ENCODE measurements around the gene MTERF2. TPM values are rescaled to one million over a fixed set of nuclear protein-coding genes. Genes with fewer than 3 reads are reported as not detected.

Gene MTERF2
- total and polyA plus RNA-seq, 2 of the 13 experiments (the other 11 are each of a cell fraction or from before 2014, with no cell fraction given), result 8.0 to 11.6 TPM

DNA sequence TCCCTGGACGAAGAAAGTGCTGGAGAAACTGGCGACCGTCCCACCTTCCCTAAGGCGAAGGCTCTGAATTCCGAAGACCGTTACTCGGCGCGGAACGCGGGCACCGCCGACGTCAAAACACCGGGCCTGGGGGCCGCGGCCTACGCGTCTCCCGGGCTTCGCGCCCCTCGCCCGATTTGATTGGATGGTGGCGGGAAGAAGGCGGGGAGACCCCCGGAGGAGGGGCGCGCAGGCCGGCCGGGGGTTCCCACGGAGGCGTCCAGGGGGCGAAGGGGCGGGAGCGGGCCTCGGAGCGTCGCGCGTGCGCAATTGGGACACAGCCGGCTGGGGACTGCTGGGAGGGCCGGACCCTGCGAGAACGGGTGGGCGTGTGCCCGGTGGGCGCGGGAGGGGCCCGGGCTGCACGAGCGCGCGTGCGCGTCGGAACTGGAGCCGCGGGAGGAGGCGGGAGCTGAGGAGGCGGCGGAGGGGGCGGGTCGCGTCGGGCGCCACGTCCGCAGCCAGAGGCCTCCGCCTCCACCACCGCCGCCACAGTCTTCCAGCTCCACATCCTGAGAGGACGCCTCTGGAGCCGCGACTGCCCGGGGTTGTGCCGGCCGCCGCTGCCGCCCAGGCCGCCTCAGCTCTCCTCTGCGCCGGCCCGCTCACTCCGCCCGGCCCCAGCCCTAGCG is 31.4 kb downstream of the MTERF2 start, which contains the start of gene TMEM263 (continued):
- peak; percentile 68; the same call in 1 of the 2 replicates for TF ChIP-seq ZNF335 (CRISPR knock-in tag; IDR thresholded peaks at IDR 0.05)
- no peak; the same call in 1 of the 2 replicates for TF ChIP-seq ZSCAN12 (CRISPR knock-in tag; IDR thresholded peaks at IDR 0.05)
- TF ChIP-seq, protein P1, sequence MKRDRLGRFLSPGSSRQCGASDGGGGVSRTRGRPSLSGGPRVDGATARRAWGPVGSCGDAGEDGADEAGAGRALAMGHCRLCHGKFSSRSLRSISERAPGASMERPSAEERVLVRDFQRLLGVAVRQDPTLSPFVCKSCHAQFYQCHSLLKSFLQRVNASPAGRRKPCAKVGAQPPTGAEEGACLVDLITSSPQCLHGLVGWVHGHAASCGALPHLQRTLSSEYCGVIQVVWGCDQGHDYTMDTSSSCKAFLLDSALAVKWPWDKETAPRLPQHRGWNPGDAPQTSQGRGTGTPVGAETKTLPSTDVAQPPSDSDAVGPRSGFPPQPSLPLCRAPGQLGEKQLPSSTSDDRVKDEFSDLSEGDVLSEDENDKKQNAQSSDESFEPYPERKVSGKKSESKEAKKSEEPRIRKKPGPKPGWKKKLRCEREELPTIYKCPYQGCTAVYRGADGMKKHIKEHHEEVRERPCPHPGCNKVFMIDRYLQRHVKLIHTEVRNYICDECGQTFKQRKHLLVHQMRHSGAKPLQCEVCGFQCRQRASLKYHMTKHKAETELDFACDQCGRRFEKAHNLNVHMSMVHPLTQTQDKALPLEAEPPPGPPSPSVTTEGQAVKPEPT (CRISPR knock-in tag; IDR thresholded peaks at IDR 0.05; ENCODE audit: low read depth), result peak; percentile 47; the same call in 1 of the 2 replicates
- TF ChIP-seq MTF2 (CRISPR knock-in tag; IDR thresholded peaks at IDR 0.05; ENCODE audit: borderline replicate concordance), result no peak
- no peak for TF ChIP-seq FOXK2 (IDR thresholded peaks at IDR 0.05)
- TF ChIP-seq, protein P2, sequence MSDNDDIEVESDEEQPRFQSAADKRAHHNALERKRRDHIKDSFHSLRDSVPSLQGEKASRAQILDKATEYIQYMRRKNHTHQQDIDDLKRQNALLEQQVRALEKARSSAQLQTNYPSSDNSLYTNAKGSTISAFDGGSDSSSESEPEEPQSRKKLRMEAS (IDR thresholded peaks at IDR 0.05), result peak; percentile 91
- TF ChIP-seq, protein P3, sequence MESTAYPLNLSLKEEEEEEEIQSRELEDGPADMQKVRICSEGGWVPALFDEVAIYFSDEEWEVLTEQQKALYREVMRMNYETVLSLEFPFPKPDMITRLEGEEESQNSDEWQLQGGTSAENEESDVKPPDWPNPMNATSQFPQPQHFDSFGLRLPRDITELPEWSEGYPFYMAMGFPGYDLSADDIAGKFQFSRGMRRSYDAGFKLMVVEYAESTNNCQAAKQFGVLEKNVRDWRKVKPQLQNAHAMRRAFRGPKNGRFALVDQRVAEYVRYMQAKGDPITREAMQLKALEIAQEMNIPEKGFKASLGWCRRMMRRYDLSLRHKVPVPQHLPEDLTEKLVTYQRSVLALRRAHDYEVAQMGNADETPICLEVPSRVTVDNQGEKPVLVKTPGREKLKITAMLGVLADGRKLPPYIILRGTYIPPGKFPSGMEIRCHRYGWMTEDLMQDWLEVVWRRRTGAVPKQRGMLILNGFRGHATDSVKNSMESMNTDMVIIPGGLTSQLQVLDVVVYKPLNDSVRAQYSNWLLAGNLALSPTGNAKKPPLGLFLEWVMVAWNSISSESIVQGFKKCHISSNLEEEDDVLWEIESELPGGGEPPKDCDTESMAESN (CRISPR knock-in tag; conservative IDR thresholded peaks at IDR 0.05), result peak; percentile 39; the same call in 1 of the 2 replicates
- TF ChIP-seq, protein P4, sequence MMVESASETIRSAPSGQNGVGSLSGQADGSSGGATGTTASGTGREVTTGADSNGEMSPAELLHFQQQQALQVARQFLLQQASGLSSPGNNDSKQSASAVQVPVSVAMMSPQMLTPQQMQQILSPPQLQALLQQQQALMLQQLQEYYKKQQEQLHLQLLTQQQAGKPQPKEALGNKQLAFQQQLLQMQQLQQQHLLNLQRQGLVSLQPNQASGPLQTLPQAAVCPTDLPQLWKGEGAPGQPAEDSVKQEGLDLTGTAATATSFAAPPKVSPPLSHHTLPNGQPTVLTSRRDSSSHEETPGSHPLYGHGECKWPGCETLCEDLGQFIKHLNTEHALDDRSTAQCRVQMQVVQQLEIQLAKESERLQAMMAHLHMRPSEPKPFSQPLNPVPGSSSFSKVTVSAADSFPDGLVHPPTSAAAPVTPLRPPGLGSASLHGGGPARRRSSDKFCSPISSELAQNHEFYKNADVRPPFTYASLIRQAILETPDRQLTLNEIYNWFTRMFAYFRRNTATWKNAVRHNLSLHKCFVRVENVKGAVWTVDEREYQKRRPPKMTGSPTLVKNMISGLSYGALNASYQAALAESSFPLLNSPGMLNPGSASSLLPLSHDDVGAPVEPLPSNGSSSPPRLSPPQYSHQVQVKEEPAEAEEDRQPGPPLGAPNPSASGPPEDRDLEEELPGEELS (CRISPR knock-in tag; IDR thresholded peaks at IDR 0.05), result 0 out of 2 replicates have a peak, but pooled peaks have one; percentile 29
- TF ChIP-seq DR1 (CRISPR knock-in tag; IDR thresholded peaks at IDR 0.05), result peak; percentile 57; the same call in 1 of the 2 replicates
- no peak for TF ChIP-seq THYN1 (CRISPR knock-in tag; IDR thresholded peaks at IDR 0.05; ENCODE audit: borderline replicate concordance, low read depth)
- TF ChIP-seq KLF6 (CRISPR knock-in tag; IDR thresholded peaks at IDR 0.05), result 0 out of 2 replicates have a peak, but pooled peaks have one; percentile 27
- TF ChIP-seq ARHGAP35 (CRISPR knock-in tag; IDR thresholded peaks at IDR 0.05; ENCODE audit: borderline replicate concordance), result no peak
- TF ChIP-seq, protein P5, sequence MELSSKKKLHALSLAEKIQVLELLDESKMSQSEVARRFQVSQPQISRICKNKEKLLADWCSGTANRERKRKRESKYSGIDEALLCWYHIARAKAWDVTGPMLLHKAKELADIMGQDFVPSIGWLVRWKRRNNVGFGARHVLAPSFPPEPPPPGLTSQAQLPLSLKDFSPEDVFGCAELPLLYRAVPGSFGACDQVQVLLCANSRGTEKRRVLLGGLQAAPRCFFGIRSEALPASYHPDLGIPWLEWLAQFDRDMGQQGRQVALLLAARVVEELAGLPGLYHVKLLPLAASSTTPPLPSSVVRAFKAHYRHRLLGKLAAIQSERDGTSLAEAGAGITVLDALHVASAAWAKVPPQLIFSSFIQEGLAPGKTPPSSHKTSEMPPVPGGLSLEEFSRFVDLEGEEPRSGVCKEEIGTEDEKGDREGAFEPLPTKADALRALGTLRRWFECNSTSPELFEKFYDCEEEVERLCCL (CRISPR knock-in tag; IDR thresholded peaks at IDR 0.05; ENCODE audit: borderline replicate concordance), result peak; percentile 82; the same call in 1 of the 2 replicates
- TF ChIP-seq SP1 (IDR thresholded peaks at IDR 0.05), result no peak
- peak; percentile 67 for TF ChIP-seq SP1 (CRISPR knock-in tag; IDR thresholded peaks at IDR 0.05)
- peak; percentile 48 for TF ChIP-seq ATF7-NPFF (CRISPR knock-in tag; IDR thresholded peaks at IDR 0.05; ENCODE audit: low read depth)
- TF ChIP-seq RELA (CRISPR knock-in tag; IDR thresholded peaks at IDR 0.05), result 0 out of 2 replicates have a peak, but pooled peaks have one; percentile 40
- peak; percentile 51 for TF ChIP-seq RBM39 (IDR thresholded peaks at IDR 0.05; ENCODE audit: low read depth, low read length, poor library complexity, severe bottlenecking)
- TF ChIP-seq, protein P6, sequence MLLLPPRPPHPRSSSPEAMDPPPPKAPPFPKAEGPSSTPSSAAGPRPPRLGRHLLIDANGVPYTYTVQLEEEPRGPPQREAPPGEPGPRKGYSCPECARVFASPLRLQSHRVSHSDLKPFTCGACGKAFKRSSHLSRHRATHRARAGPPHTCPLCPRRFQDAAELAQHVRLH (CRISPR knock-in tag; IDR thresholded peaks at IDR 0.05; ENCODE audit: borderline replicate concordance, low read depth), result peak; percentile 13; the same call in 1 of the 2 replicates
- TF ChIP-seq, protein P7, sequence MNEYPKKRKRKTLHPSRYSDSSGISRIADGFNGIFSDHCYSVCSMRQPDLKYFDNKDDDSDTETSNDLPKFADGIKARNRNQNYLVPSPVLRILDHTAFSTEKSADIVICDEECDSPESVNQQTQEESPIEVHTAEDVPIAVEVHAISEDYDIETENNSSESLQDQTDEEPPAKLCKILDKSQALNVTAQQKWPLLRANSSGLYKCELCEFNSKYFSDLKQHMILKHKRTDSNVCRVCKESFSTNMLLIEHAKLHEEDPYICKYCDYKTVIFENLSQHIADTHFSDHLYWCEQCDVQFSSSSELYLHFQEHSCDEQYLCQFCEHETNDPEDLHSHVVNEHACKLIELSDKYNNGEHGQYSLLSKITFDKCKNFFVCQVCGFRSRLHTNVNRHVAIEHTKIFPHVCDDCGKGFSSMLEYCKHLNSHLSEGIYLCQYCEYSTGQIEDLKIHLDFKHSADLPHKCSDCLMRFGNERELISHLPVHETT (CRISPR knock-in tag; conservative IDR thresholded peaks at IDR 0.05), result peak; percentile 58
